Measurements from ENCODE around the gene NKD2. TPM values are rescaled to one million over a fixed set of nuclear protein-coding genes. Genes with fewer than 3 reads are reported as not detected.
"Not testable (repeated sequence)": the region's sequence is repeated elsewhere in the genome, so short reads cannot be mapped to it uniquely, and the experiment has no call there.

NKD2 gene
- total RNA-seq, 1 donor from 2014 or later: 1.8 TPM

DNA sequence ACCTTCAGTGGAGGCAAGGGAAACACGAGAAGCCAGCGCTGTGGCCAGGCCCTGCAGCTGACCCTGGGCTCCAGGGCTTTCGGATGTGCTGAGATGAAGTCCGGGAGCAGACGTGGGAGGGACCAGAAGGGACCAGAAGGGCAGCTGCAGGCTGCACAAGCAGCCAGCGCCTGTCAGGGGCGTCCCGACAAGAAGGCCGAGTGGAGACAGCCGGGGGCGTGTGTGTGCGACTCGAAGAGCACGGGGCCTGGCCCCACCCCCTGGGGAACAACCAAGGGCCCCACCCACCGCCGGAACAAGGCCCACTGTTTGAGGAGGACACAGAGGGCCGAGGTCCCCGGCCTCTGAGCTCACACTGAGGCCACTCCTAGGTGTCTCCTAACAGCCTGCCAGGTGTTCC is 71.8 kb downstream of the NKD2 start:
- TF ChIP-seq, protein P1, sequence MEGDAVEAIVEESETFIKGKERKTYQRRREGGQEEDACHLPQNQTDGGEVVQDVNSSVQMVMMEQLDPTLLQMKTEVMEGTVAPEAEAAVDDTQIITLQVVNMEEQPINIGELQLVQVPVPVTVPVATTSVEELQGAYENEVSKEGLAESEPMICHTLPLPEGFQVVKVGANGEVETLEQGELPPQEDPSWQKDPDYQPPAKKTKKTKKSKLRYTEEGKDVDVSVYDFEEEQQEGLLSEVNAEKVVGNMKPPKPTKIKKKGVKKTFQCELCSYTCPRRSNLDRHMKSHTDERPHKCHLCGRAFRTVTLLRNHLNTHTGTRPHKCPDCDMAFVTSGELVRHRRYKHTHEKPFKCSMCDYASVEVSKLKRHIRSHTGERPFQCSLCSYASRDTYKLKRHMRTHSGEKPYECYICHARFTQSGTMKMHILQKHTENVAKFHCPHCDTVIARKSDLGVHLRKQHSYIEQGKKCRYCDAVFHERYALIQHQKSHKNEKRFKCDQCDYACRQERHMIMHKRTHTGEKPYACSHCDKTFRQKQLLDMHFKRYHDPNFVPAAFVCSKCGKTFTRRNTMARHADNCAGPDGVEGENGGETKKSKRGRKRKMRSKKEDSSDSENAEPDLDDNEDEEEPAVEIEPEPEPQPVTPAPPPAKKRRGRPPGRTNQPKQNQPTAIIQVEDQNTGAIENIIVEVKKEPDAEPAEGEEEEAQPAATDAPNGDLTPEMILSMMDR (IDR thresholded peaks at IDR 0.05; ENCODE audit: unreplicated experiment): no peak
- H3K9me3 Mint-ChIP-seq (ENCODE audit: unreplicated experiment): no peaks in the 10 kb centered on the region
- no peak overlapping the region for H3K27ac Mint-ChIP-seq (ENCODE audit: unreplicated experiment)
- H3K4me1 Mint-ChIP-seq (ENCODE audit: unreplicated experiment): peaks cover 5% of the 10 kb centered on the region
- H3K27me3 Mint-ChIP-seq (ENCODE audit: unreplicated experiment): peaks cover 4% of the 10 kb centered on the region
- no peak for DNase-seq (ENCODE audit: low spot score)
- no peak overlapping the region for H3K4me3 Mint-ChIP-seq (ENCODE audit: unreplicated experiment)
- peaks cover 9% of the 10 kb centered on the region for H3K36me3 Mint-ChIP-seq (ENCODE audit: low read depth, unreplicated experiment)

DNA sequence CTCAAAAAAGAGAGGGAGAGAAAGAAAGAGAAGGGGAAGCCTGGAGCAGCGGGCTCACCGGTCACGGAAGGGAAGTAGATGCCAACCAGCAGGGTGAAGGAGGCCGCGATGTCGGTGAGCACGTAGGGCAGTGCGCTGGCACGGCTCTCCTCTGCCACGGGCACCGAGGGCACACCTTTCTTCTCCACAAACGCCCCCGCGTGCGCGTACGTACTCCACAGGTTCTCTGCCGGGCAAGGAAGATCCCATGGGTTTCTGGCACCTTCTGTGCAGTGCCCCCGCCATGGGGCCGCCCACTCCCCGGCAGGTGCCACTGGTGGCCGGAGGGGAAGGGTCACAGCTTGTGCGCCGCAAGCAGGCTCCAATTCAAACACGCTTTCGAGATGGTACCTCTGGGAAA is 72.9 kb downstream of the NKD2 start:
- peaks cover 5% of the 10 kb centered on the region for H3K4me1 Mint-ChIP-seq (ENCODE audit: unreplicated experiment)
- H3K27me3 Mint-ChIP-seq (ENCODE audit: unreplicated experiment): peaks cover 2% of the 10 kb centered on the region
- H3K4me3 Mint-ChIP-seq (ENCODE audit: unreplicated experiment): no peak overlapping the region
- H3K27ac Mint-ChIP-seq (ENCODE audit: unreplicated experiment): no peak overlapping the region
- H3K9me3 Mint-ChIP-seq (ENCODE audit: unreplicated experiment): no peaks in the 10 kb centered on the region
- peaks cover 9% of the 10 kb centered on the region for H3K36me3 Mint-ChIP-seq (ENCODE audit: low read depth, unreplicated experiment)
- TF ChIP-seq, protein P1 (IDR thresholded peaks at IDR 0.05; ENCODE audit: unreplicated experiment): no peak
- no peak for DNase-seq (ENCODE audit: low spot score)

DNA sequence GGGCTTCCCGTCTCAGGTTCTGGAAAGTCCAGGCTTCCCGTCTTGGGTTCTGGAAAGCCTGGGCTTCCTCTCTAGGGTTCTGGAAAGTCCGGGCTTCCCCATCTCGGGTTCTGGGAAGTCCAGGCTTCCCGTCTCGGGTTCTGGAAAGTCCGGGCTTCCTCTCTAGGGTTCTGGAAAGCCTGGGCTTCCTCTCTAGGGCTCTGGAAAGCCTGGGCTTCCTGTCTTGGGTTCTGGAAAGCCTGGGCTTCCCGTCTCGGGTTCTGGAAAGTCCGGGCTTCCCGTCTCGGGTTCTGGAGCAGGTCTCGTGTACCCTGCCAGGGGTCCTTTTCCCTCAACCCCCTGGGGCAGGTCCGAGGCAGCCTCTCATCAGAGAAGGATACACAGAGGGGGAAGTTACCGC is 74.4 kb downstream of the NKD2 start:
- not testable (repeated sequence) for H3K9me3 Mint-ChIP-seq (ENCODE audit: unreplicated experiment)
- peaks cover 13% of the 10 kb centered on the region for H3K36me3 Mint-ChIP-seq (ENCODE audit: low read depth, unreplicated experiment)

DNA sequence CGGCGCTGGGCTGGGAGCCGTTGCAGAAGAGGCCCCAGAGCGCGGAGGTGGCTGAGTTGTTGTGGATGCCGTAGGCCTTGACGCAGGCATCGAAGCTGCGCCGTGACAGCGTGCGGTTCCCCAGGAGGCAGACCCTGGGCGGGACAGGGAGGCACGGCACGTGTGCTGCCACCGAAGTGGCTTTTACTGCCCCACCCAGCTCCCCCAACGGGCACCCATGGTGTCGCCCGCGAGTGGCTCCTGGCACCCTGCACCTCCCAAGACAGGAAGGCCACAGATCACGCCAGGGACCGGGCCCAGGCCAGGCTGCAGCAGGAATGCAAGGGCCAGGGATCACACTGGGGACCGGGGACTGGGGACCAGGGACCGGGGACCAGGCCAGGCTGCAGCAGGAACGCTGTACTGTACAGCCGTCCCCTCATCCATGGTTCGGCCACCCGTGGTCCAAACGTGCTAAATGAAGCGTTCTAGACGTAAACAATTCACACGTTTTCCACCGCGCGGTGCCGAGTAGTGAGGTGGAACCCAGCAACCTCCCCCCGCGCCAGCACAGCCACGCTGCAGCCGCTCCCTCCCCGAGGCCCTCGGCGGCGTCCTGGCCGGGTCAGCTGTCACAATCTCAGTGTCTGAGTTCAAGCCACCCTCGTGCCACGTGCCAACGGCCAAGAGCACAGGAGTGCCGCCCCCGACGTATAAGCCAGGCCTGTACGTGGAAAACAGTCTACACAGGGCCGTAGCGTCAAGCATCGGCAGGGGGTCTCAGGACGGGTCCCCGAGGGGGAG is 75.4 kb downstream of the NKD2 start:
- Mint-ChIP-seq H3K36me3 (ENCODE audit: low read depth, unreplicated experiment) (peaks cover 9% of the 10 kb centered on the region), H3K9me3 (ENCODE audit: unreplicated experiment) (no peaks in the 10 kb centered on the region), H3K27ac (ENCODE audit: unreplicated experiment) (no peak overlapping the region), H3K4me1 (ENCODE audit: unreplicated experiment) (peaks cover 5% of the 10 kb centered on the region), H3K4me3 (ENCODE audit: unreplicated experiment) (no peak overlapping the region), H3K27me3 (ENCODE audit: unreplicated experiment) (peaks cover 7% of the 10 kb centered on the region)
- TF ChIP-seq, protein P1 (IDR thresholded peaks at IDR 0.05; ENCODE audit: unreplicated experiment): no peak
- DNase-seq (ENCODE audit: low spot score): no peak

More for the DNA sequence above, 74.4 kb downstream of the NKD2 start:
- H3K4me1 Mint-ChIP-seq (ENCODE audit: unreplicated experiment); H3K4me3 Mint-ChIP-seq (ENCODE audit: unreplicated experiment); H3K27me3 Mint-ChIP-seq (ENCODE audit: unreplicated experiment); DNase-seq (ENCODE audit: low spot score); H3K27ac Mint-ChIP-seq (ENCODE audit: unreplicated experiment): not testable (repeated sequence)

DNA sequence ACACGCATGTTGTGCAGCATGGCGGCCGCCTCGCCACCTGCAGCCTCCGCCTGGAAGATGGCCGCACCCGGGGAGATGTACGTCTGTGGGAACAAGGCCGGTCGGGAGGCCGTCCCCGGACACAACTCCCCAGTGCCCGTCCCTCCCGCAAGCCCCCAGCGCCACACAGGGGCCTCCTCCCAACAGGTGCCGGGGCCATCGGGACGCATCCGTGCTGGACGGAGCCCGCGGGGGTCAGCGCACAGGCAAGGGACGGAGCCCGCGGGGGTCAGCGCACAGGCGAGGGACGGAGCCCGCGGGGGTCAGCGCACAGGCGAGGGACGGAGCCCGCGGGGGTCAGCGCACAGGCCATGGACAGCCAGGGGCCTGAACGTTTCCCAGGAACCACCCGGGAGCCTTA is 76.8 kb downstream of the NKD2 start:
- peaks cover 7% of the 10 kb centered on the region for H3K27me3 Mint-ChIP-seq (ENCODE audit: unreplicated experiment)
- no peak for DNase-seq (ENCODE audit: low spot score)
- no peaks in the 10 kb centered on the region for H3K9me3 Mint-ChIP-seq (ENCODE audit: unreplicated experiment)
- H3K4me1 Mint-ChIP-seq (ENCODE audit: unreplicated experiment): peaks cover 8% of the 10 kb centered on the region
- peaks cover 9% of the 10 kb centered on the region for H3K36me3 Mint-ChIP-seq (ENCODE audit: low read depth, unreplicated experiment)
- TF ChIP-seq, protein P1 (IDR thresholded peaks at IDR 0.05; ENCODE audit: unreplicated experiment): no peak
- H3K27ac Mint-ChIP-seq (ENCODE audit: unreplicated experiment): no peak overlapping the region
- no peak overlapping the region for H3K4me3 Mint-ChIP-seq (ENCODE audit: unreplicated experiment)
